Measurements from ENCODE around the gene NECAB3. TPM values are rescaled to one million over a fixed set of nuclear protein-coding genes. Genes with fewer than 3 reads are reported as not detected.

Gene NECAB3, protein sequence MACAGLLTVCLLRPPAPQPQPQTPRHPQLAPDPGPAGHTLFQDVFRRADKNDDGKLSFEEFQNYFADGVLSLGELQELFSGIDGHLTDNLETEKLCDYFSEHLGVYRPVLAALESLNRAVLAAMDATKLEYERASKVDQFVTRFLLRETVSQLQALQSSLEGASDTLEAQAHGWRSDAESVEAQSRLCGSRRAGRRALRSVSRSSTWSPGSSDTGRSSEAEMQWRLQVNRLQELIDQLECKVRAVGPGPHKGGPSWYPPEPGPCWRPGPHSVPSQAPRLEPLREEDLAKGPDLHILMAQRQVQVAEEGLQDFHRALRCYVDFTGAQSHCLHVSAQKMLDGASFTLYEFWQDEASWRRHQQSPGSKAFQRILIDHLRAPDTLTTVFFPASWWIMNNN
- polyA plus RNA-seq (2012; ENCODE audit: insufficient read depth, insufficient read length) = 22.6 TPM

DNA sequence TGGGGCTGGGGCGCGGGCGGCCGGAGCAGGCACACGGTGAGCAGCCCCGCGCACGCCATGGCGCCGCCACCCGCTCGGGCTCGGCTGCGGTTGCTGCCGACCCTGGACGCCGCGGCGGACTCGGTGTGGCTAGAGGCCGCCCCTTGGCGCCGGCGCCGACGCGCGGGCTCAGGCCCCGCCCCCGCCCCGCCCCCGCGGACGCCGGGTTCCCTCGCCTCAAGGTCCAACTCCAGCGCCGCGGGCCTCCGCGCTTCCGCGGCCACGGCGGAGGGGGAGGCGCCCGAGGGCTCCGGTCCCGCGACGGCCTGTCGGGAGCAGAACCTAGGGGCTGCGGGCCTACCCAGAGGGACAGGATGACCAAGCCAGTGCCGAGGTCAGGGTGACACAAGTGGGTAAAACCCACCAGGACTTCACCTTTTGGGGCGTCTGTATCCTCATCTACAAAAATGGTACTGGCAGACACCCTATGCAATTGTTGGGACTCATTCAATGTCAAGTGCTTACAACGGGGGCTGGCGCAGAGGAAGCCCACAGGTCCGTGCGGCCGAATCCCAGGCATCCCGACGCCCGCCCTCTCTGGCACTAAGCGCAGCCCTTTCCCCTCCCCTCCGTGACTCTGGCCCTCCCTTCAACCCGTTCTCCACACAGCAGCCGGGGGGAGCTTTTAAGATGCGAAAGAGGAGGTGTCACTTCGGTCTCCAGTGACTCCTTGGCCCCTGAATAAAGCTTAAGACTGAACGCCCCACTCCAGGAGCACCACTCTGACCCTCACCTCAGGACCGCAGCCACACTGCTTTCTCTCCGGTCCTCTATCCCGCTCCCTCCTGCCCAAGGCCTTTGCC is at the start of gene NECAB3:
Gene NECAB3 (minus strand): TSS at position 135 of the 842 bp plus-strand sequence. CDS start 76 bp downstream, at position 59.
- no peak within 1 kb of the TSS for H3K4me3 ChIP-seq (ENCODE audit: low read length)
- no peak for DNase-seq (ENCODE audit: low read depth, low spot score)

DNA sequence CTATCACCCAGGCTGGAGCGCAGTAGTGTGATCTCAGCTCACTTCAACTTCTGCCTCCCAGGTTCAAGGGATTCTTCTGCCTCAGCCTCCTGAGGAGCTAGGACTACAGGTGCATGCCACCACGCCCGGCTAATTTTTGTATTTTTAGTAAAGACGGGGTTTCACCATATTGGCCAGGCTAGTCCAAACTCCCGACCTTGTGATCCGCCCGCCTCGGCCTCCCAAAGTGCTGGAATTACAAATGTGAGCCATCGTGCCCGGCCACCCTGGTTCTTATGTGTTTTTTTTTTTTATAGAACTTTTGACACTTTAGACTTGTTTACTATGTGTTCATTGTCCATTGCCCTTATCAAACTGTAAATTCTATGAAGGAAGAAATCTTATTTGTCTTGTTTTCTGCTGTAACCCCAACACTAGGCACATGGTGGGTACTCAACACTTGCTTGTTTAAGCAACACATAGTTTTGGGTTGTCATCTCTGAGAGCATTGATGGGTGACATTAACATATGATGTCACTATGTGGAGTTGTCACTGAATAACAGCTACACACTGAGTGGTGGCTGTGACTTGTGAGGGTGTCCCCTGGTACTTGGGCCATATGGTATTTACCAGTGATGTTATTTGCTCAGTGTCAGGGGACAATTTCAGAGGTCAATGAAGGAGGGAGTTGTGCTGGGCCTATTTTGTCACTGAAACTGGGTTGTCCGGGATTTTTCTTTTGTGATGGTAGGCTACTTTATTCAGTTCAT is 47.3 kb upstream of the NECAB3 start:
- DNase-seq (ENCODE audit: low read depth, low spot score) = no peak
- no peak overlapping the region for H3K4me3 ChIP-seq (ENCODE audit: low read length)

DNA sequence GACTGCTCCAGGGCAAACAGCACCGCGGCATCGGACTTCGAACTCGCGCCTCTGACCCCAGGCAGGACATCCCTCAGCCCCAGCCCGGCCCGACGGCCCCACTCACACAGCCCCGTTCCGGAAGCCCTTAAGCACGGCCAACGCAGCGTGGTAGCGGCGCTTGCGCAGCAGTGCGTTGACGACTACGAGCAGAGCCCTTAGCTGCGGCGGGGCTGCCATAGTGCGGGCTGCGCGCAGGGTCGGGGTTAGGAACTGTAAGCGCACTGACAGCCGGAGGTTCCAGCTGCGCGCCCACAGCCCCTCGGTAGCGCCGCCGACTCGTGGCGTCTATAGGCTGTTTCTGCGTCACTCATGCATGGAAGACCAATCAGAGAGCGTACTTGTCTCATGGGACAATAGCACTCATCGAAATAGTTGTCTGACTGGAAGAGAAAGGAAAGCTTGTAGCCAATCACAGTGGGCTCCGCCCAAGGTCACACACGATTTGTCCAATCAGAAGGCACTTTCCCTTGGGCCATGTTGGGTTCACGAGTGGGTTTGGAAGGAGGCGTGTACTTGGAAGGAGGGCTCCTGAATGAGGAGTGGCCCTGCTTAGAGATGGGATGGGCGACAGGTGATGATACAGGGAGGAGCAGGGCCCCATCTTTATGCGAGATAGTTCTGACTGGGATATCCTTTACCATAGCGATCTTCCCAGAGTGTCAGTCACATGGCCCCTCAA is 45.9 kb upstream of the NECAB3 start, which contains the start of gene PXMP4:
Gene PXMP4 (minus strand): TSS at position 322 of the 721 bp plus-strand sequence. CDS start 103 bp downstream, at position 219.
- peak within 1 kb of the TSS; percentile 71 for H3K4me3 ChIP-seq (ENCODE audit: low read length)
- peak; percentile 96 for DNase-seq (ENCODE audit: low read depth, low spot score)

DNA sequence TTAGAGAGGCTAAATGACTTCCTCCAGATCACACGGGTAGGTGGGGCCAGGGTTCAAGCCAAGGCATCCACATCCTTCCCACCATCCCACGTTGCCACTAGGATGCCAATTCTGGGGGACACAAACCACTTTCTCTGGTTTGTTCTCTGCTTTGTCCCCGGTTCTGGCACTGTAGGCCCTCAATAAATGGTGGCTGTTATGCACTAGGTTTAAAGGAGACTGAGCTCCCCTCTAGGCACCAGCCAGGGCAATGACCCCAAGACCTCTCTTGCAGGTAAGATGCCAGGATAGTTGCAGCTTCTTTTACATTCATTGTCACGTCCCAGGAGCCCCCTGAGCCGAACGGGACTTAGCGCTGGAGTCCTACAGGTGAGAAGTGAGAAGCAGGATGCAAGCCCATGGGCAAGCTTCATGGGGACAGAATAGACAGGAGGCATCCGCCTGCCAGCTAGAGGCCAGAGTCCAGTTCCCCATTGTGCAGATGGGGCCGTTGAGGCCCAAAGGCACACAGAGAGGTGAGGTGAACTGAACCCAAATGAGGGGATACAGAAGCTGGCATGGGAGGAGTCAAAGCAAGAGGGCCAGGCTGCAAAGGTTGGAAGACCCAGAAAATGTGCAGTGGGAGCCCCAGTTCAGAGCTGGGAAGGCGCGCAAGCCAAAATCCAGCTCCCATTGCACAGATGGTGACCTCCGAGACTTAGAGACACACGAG is 45.2 kb upstream of the NECAB3 start:
- H3K4me3 ChIP-seq (ENCODE audit: low read length) = peak overlapping the region; percentile 71
- no peak for DNase-seq (ENCODE audit: low read depth, low spot score)

DNA sequence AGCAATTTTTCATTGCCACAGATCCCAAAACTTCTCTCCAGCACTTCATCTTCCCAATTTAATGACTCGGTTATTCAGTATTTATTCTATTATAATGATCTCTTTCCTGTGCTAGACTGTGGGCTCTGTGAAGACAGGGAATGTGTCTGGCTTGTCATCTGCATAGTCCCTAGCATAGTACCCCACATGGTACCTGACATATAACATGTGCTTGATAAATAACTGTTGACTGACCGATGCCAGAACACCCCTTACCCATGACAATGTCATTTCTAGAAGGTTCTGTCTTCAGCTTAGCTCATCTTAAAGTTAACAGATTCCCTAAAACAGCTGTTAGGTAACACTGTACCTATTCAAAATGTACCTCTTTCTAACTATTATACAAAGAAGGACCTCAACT is 42.3 kb upstream of the NECAB3 start:
- H3K4me3 ChIP-seq (ENCODE audit: low read length) = no peak overlapping the region
- no peak for DNase-seq (ENCODE audit: low read depth, low spot score)

DNA sequence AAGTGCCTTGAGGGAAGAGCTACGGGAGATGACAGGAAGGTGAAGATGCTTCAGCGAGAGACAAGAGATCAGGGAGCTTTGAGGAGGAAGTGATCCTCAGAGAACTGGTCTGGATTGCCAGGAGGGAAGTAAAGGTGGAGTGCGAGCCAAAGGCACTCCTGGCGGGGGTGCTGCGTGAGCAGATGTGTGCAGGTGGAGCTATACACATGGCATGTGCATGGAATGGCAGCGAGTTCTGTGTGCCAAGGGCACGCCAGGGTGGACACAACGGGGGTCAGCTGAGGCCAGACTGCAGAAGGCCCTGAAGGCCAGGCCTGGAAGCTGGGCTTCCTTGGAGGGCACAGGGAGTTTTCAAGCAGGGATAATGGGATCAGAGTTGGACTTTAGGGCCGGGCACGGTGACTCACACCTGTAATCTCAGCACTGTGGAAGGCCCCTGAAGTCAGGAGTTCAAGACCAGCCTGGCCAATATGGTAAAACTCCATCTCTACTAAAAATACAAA is 39.7 kb upstream of the NECAB3 start:
- H3K4me3 ChIP-seq (ENCODE audit: low read length) = no peak overlapping the region
- DNase-seq (ENCODE audit: low read depth, low spot score) = no peak

DNA sequence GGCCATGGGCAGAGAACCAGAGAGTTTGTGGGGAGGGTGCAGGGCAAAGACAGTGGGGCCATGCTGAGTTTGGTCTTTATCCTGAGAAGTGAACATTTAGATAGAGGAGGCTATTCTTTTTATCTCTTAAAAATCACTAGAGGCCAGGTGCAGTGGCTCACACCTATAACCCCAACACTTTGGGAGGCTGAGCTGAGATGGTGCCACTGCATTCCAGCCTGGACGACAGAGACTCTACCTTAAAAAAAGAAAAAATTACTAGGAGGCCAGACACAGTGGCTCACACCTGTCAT is 37.2 kb upstream of the NECAB3 start:
- H3K4me3 ChIP-seq (ENCODE audit: low read length) = no peak overlapping the region
- no peak for DNase-seq (ENCODE audit: low read depth, low spot score)

DNA sequence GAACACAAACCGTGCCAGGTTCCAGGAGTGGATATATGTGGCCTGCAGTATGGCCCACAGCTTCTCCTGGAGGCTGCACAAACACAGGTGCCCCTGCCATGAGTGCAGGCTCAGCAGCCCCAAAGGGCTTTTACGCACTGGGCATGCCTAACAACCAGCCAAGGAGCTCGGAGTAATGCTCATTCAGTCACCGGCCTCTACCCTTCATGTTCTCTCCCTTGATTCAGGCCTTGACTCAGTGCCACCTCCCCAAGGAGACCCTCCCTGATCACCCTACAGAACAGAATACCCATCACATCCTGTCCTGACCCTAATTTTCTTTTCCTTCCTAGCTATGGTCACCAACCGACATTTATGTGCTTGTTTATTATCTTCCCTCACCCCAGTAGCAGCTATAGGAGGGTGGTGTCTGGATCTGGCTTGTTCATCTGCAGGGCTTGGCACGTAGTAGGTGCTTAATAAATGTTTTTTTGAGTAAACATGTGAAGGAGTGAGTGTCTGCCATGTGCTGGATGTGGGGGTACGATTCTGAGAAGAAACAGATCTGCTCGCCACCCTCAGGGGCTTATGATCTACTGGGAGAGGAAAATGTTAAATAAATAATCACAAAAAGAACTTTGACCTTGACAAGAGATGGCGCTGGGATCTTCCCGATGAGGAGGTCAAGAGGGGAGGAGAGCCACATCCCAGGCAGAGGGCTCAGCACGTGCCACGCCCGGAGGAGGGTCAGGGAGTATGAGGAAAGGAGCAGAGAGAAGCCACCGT is 36.6 kb upstream of the NECAB3 start:
- H3K4me3 ChIP-seq (ENCODE audit: low read length) = no peak overlapping the region
- no peak for DNase-seq (ENCODE audit: low read depth, low spot score)

DNA sequence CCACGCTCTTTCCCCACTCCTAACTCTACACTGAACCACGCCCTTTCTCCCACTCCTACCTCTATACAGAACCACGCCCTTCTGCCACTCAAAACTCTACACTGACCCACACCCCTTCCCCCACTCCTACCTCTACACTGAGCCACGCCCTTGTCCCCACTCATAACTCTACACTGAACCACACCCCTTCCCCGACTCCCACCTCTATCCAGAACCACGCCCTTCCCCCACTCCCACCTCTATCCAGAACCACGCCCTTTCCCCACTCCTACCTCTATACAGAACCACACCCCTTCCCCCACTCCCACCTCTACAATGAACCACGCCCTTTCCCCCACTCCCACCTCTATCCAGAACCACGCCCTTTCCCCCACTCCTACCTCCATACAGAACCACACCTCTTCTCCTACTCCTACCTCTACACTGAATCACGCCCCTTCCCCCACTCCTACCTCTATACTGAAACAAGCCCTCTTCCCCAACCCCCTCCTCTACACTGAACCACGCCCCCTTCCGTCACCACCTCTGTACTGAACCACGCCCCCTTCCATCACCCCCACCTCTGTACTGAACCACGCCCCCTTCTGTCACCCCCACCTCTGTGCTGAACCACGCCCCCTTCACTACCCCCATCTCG is 35.8 kb upstream of the NECAB3 start:
- no peak overlapping the region for H3K4me3 ChIP-seq (ENCODE audit: low read length)
- no peak for DNase-seq (ENCODE audit: low read depth, low spot score)

DNA sequence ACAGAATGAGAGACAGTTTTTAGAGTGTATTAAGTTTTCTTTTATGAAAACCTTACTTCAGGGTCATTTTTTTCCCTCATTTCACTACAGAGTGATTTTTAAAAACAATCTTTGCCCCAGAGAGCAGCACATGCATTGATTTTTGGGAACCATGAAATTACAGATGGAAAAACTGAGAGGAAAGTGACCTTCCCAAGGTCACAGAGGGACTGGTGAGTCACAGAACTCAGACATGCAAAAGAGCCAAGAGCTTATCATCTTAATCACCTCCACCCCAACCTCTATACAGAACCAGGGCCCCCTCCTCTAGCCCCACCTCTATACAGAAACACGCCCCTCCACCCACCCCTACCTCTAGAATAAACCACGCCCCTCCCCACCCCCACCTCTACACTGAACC is 35.2 kb upstream of the NECAB3 start:
- DNase-seq (ENCODE audit: low read depth, low spot score) = no peak
- H3K4me3 ChIP-seq (ENCODE audit: low read length) = no peak overlapping the region

DNA sequence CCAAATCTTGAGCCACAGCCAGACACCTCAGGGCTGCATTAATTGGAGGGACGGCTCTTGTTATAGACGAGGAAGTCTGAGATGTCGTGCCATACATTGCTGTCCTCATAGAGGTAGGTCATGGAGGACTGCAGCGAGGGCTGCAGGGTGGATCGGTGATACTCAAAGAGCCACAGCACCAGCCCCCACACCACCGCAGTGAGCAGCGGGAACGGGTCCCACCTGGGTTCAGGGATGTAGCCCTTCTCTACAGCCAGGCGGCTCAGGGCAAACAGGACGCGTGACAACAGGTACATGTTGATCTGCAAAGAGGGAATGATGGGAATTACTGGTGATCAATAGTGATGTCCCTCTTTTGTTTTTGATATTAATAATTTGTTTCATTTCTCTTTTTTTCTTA is 33.4 kb upstream of the NECAB3 start:
- no peak for DNase-seq (ENCODE audit: low read depth, low spot score)

DNA sequence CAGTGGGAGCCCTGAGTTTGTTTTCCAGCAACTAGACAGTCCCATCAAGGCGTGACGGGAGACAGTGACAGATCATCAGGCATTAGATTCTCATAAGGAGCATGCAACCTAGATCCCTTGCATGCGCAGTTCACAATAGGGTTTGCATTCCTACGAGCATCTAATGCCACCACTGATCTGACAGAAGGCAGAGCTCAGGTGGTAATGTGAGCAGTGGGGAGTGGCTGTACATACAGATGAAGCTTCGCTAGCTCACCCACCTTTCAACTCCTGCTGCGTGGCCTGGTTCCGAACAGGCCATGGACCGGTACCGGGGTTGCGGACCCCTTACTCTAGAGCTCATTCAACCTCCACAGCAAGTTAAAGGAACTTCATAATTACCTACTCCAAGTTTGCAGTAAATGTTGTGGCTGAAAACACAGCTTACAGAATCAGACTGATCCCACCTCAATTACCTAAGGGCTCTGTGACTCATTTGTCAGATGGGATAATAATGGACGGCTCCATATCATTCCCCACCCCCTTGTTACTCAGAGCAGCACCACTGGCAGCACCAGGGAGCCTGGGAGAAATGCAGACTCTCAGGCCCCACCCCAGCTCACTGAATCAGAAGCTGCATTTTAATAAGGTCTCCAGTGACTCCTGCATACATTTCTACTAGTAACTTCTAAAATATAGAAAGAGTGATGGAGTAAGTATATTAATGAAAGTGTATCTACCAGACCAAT is 30.1 kb upstream of the NECAB3 start:
- DNase-seq (ENCODE audit: low read depth, low spot score) = no peak
- H3K4me3 ChIP-seq (ENCODE audit: low read length) = no peak overlapping the region

More for the DNA sequence above, 33.4 kb upstream of the NECAB3 start:
- no peak overlapping the region for H3K4me3 ChIP-seq (ENCODE audit: low read length)

DNA sequence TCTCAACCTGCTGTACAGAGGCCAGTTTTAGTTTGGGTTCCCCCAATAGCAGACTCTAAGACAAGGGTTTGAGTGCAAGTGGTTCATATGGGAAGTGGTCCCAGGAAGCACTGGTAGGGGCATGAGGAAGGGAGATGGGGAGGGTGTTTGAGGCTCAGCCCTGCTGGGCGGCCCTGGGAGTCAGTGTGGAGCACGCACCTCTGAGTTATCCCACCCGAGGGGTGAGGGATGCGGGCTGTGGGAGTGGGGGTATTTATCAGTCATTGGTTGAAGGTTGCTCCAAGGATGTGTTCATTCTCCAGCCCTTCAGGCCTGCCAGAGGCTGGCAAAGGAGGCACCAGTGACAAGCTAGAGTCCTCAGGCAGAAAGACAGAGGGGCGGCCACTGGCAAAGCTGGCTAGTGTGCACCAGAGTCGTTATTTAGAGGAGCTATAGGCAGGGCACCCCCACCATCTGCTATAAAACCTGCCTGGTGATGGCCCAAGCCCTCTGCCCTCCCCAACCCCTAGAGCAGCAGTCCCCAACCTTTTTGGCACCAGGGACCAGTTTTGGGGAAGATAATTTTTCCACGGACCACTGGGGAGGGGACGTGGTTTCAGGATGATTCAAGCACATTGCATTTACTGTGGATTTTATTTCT is 29.4 kb upstream of the NECAB3 start:
- DNase-seq (ENCODE audit: low read depth, low spot score) = no peak
- no peak overlapping the region for H3K4me3 ChIP-seq (ENCODE audit: low read length)

DNA sequence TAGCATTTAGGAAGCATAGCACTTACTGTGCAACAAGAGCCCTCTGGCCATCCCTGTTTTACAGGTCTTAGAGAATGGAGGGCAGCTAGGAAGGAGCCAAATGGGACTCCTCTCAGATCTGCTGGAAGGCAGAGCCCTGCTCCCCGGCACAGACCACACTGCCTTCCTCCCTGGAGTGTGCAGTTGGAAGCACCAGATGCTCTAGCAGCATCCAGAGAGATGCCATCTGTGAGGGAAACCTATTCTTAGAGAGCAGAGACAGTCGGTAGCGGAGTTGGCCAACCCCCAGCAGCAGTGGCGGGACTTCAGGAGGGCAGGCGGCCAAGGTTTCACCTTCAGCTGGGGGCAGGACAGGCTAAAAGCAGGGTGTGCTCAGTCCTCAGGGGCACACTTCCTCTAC is 28.6 kb upstream of the NECAB3 start:
- DNase-seq (ENCODE audit: low read depth, low spot score) = no peak
- no peak overlapping the region for H3K4me3 ChIP-seq (ENCODE audit: low read length)

DNA sequence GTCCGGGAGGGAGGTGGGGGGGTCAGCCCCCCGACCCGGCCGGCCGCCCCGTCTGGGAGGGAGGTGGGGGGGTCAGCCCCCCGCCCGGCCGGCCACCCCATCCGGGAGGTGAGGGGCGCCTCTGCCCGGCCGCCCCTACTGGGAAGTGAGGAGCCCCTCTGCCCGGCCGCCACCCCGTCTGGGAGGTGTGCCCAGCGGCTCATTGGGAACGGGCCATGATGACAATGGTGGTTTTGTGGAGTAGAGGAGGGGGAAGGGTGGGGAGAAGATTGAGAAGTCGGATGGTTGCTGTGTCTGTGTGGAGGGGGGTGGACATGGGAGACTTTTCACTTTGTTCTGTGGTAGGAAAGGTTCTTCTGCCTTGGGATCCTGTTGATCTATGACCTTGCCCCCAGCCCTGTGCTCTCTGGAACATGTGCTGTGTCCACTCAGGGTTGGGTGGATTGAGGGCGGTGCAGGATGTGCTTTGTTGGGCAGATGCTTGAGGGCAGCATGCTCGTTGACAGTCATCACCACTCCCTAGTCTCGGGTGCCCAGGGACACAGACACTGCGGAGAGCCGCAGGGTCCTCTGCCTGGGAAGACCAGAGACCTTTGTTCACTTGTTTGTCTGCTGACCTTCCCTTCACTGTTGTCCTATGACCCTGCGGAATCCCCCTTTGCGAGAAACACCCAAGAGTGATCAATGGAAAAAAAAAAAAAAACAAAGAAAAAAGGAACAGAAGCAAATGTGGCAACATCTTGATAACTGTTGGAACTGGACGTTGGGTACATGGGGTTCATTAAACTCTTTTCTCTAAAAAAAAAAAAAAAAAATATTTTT is 27.6 kb upstream of the NECAB3 start:
- H3K4me3 ChIP-seq (ENCODE audit: low read length) = no peak overlapping the region
- DNase-seq (ENCODE audit: low read depth, low spot score) = no peak

Measured in Jurkat, Clone E6-1 (cell line).